Esophagus muscularis mucosa (tissue), 3 donors: ENCODE results near the gene CAMTA1.

Source experiments
- POLR2A ChIP-seq: fragments of 450-650 bp; IDR thresholded peaks from one replicate; pipeline ENCODE4 v1.6.1; 2017; ENCODE audit warnings: antibody characterized with exemption, moderate library complexity, mild to moderate bottlenecking, low read depth
- TF ChIP-seq, protein P1 (sequence below), 3 experiments: fragments of 200-600 bp in 2 of 3; fragments of 450-650 bp in 1 of 3; sonication (generic) in 2 of 3; IDR thresholded peaks; one replicate each; pipeline ENCODE4 v1.5.1; 2017 to 2019; ENCODE audit warnings: antibody characterized with exemption in 3 of 3, mild to moderate bottlenecking in 2 of 3, moderate library complexity in 1 of 3

DNA sequence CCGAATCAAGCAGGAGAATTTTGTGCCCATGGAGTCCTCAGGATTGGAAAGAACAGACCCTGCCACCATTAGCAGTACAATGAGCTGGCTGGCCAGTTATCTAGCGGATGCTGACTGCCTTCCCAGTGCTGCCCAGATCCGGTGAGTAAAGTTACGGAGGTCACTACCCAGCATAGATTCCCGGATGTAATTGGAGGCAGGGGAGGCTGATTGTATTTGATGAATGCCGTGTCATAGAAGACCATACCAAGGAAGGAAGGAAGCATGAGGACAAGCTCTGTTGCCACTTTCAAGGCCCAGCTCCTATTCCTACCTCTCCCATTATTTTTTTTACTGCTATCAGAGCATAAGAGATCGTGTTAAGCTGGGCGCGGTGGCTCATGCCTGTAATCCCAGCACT, 959.6 kb downstream of the CAMTA1 start:
- no peak for TF ChIP-seq POLR2A
- TF ChIP-seq, protein P1, sequence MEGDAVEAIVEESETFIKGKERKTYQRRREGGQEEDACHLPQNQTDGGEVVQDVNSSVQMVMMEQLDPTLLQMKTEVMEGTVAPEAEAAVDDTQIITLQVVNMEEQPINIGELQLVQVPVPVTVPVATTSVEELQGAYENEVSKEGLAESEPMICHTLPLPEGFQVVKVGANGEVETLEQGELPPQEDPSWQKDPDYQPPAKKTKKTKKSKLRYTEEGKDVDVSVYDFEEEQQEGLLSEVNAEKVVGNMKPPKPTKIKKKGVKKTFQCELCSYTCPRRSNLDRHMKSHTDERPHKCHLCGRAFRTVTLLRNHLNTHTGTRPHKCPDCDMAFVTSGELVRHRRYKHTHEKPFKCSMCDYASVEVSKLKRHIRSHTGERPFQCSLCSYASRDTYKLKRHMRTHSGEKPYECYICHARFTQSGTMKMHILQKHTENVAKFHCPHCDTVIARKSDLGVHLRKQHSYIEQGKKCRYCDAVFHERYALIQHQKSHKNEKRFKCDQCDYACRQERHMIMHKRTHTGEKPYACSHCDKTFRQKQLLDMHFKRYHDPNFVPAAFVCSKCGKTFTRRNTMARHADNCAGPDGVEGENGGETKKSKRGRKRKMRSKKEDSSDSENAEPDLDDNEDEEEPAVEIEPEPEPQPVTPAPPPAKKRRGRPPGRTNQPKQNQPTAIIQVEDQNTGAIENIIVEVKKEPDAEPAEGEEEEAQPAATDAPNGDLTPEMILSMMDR (IDR thresholded peaks at IDR 0.05) = no peak
